C4-2B (cell line): ENCODE data around the gene STAG1.

Experiments used
- ZFX ChIP-seq: fragments of 450-650 bp; IDR thresholded peaks from 2 replicates; pipeline ENCODE4 v1.6.1; 2017
- TF ChIP-seq, protein P1 (sequence below): fragments of 450-650 bp; conservative IDR thresholded peaks from 2 replicates; pipeline ENCODE4 v1.5.1; 2017; ENCODE audit warnings: mild to moderate bottlenecking

DNA sequence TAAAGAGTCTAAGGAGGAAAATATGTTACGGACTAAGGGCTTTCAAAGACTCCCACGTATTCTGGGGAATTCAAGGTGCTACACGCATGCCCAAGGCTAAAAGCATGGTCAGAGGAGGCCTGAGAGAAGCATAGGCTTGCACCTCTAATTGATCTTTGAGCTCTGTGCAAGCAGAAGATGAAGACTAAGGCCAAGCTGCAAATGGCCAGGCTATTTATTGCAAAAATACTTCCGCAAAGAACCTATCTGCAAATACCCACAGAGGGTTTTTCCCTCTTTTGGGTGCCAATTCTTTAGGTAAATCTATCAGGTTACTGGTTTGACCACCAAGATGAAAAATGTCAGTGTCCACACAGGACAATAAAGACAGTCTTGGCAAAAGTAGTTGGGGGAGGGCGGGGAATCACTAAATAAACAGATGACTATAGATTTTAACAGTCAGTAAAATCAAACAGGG, 119.5 kb downstream of the STAG1 start:
- TF ChIP-seq, protein P1, sequence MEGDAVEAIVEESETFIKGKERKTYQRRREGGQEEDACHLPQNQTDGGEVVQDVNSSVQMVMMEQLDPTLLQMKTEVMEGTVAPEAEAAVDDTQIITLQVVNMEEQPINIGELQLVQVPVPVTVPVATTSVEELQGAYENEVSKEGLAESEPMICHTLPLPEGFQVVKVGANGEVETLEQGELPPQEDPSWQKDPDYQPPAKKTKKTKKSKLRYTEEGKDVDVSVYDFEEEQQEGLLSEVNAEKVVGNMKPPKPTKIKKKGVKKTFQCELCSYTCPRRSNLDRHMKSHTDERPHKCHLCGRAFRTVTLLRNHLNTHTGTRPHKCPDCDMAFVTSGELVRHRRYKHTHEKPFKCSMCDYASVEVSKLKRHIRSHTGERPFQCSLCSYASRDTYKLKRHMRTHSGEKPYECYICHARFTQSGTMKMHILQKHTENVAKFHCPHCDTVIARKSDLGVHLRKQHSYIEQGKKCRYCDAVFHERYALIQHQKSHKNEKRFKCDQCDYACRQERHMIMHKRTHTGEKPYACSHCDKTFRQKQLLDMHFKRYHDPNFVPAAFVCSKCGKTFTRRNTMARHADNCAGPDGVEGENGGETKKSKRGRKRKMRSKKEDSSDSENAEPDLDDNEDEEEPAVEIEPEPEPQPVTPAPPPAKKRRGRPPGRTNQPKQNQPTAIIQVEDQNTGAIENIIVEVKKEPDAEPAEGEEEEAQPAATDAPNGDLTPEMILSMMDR, result no peak
- TF ChIP-seq ZFX, result no peak
